Renal pelvis (tissue), 4 donors: Measurements from ENCODE around the gene SLC6A3. TPM values are rescaled to one million over a fixed set of nuclear protein-coding genes. Genes with fewer than 3 reads are reported as not detected.

Experiments used
- DNase-seq: peaks from one replicate; pipeline ENCODE4 v3.0.0-alpha.2; 2013
- polyA plus RNA-seq, 3 donors: library from polyadenylated mRNA; unstranded; fragments of 120-200 nt; gene quantifications; one replicate each; pipeline ENCODE4 v1.2.1, GENCODE V29; 2013; ENCODE audit not compliant: insufficient read length in 3 of 3

The SLC6A3 gene
- polyA plus RNA-seq, 3 donors, result 0.15 to 0.40 (median 0.21) TPM

GRCh38 chr5:1442222-1443145 is 2.8 kb downstream of the SLC6A3 start:
- DNase-seq, result no peak

GRCh38 chr5:1441166-1441865 is 3.9 kb downstream of the SLC6A3 start:
- DNase-seq, result no peak

GRCh38 chr5:1440098-1440493 is 5.1 kb downstream of the SLC6A3 start:
- DNase-seq, result no peak

- DNase-seq, result no peak
Measured at GRCh38 chr5:1439388-1440097, 5.7 kb downstream of the SLC6A3 start.

- DNase-seq, result no peak
Measured at GRCh38 chr5:1438871-1439270, 6.4 kb downstream of the SLC6A3 start.

- no peak for DNase-seq
Measured at GRCh38 chr5:1437876-1438559, 7.2 kb downstream of the SLC6A3 start.

- DNase-seq, result no peak
Measured at GRCh38 chr5:1437226-1437829, 7.9 kb downstream of the SLC6A3 start.

- no peak for DNase-seq
Measured at GRCh38 chr5:1436681-1437080, 8.6 kb downstream of the SLC6A3 start.

GRCh38 chr5:1436036-1436435 is 9.2 kb downstream of the SLC6A3 start:
- DNase-seq, result no peak

GRCh38 chr5:1435369-1435768 is 9.9 kb downstream of the SLC6A3 start:
- no peak for DNase-seq

- no peak for DNase-seq
Measured at GRCh38 chr5:1432296-1432695, 12.9 kb downstream of the SLC6A3 start.

- DNase-seq, result no peak
Measured at GRCh38 chr5:1431896-1432295, 13.3 kb downstream of the SLC6A3 start.

- DNase-seq, result no peak
Measured at GRCh38 chr5:1431021-1431811, 14.0 kb downstream of the SLC6A3 start.

- no peak for DNase-seq
Measured at GRCh38 chr5:1430121-1430795, 15.0 kb downstream of the SLC6A3 start.

GRCh38 chr5:1429496-1429895 is 15.7 kb downstream of the SLC6A3 start:
- no peak for DNase-seq

- no peak for DNase-seq
Measured at GRCh38 chr5:1429066-1429465, 16.2 kb downstream of the SLC6A3 start.

GRCh38 chr5:1428107-1428506 is 17.1 kb downstream of the SLC6A3 start:
- DNase-seq, result no peak

- DNase-seq, result no peak
Measured at GRCh38 chr5:1424716-1425115, 20.5 kb downstream of the SLC6A3 start.

GRCh38 chr5:1423901-1424603 is 21.2 kb downstream of the SLC6A3 start:
- DNase-seq, result no peak
